ENCODE results near the gene DPCD.

Gene DPCD

GRCh38 chr10:101618871-101619270 is 30.8 kb downstream of the DPCD start:
- H3K4me1 ChIP-seq: peaks cover 16% of the 10 kb centered on the region; the same call in 1 of the 2 replicates
- H3K4me3 ChIP-seq (ENCODE audit: low read depth, low read length): no peak overlapping the region
- no peaks in the 10 kb centered on the region for H3K27me3 ChIP-seq
- no peak for TF ChIP-seq CTCF (IDR thresholded peaks at IDR 0.05; ENCODE audit: low read depth, low read length)
- no peaks in the 10 kb centered on the region for H3K36me3 ChIP-seq
- H3K9me3 ChIP-seq: no peaks in the 10 kb centered on the region
- no peak for DNase-seq

GRCh38 chr10:101619983-101620382 is 31.9 kb downstream of the DPCD start:
- no peak for TF ChIP-seq CTCF (IDR thresholded peaks at IDR 0.05; ENCODE audit: low read depth, low read length)
- H3K9me3 ChIP-seq: no peaks in the 10 kb centered on the region
- H3K27me3 ChIP-seq: no peaks in the 10 kb centered on the region
- no peak for DNase-seq
- H3K4me1 ChIP-seq: peaks cover 16% of the 10 kb centered on the region; the same call in 1 of the 2 replicates
- H3K36me3 ChIP-seq: no peaks in the 10 kb centered on the region
- no peak overlapping the region for H3K4me3 ChIP-seq (ENCODE audit: low read depth, low read length)

GRCh38 chr10:101623528-101623927 is 35.4 kb downstream of the DPCD start:
- no peak for TF ChIP-seq CTCF (IDR thresholded peaks at IDR 0.05; ENCODE audit: low read depth, low read length)
- no peak for DNase-seq
- Histone ChIP-seq H3K4me1 (no peaks in the 10 kb centered on the region), H3K27me3 (no peaks in the 10 kb centered on the region), H3K4me3 (ENCODE audit: low read depth, low read length) (no peak overlapping the region), H3K36me3 (no peaks in the 10 kb centered on the region), H3K9me3 (no peaks in the 10 kb centered on the region)

- no peak for DNase-seq
- TF ChIP-seq CTCF (IDR thresholded peaks at IDR 0.05; ENCODE audit: low read depth, low read length): no peak
- no peaks in the 10 kb centered on the region for H3K27me3 ChIP-seq
Observed at GRCh38 chr10:101624526-101625102, 36.5 kb downstream of the DPCD start.

GRCh38 chr10:101625821-101626412 is 37.8 kb downstream of the DPCD start:
- Histone ChIP-seq H3K9me3 (no peaks in the 10 kb centered on the region), H3K27me3 (no peaks in the 10 kb centered on the region), H3K4me3 (ENCODE audit: low read depth, low read length) (no peak overlapping the region), H3K4me1 (no peaks in the 10 kb centered on the region), H3K36me3 (no peaks in the 10 kb centered on the region)
- no peak for DNase-seq
- no peak for TF ChIP-seq CTCF (IDR thresholded peaks at IDR 0.05; ENCODE audit: low read depth, low read length)

More at GRCh38 chr10:101624526-101625102, 36.5 kb downstream of the DPCD start:
- no peaks in the 10 kb centered on the region for H3K36me3 ChIP-seq
- no peaks in the 10 kb centered on the region for H3K4me1 ChIP-seq
- H3K9me3 ChIP-seq: no peaks in the 10 kb centered on the region
- H3K4me3 ChIP-seq (ENCODE audit: low read depth, low read length): no peak overlapping the region

- no peak overlapping the region for H3K4me3 ChIP-seq (ENCODE audit: low read depth, low read length)
- H3K36me3 ChIP-seq: no peaks in the 10 kb centered on the region
- TF ChIP-seq CTCF (IDR thresholded peaks at IDR 0.05; ENCODE audit: low read depth, low read length): no peak
- no peaks in the 10 kb centered on the region for H3K27me3 ChIP-seq
- no peak for DNase-seq
- no peaks in the 10 kb centered on the region for H3K4me1 ChIP-seq
- H3K9me3 ChIP-seq: no peaks in the 10 kb centered on the region
Observed at GRCh38 chr10:101629837-101630632, 41.9 kb downstream of the DPCD start.
